ENCODE data around the gene ERMARD.
A peak's percentile ranks its signal among the peaks of the same experiment; 100 is the strongest.

Gene ERMARD

GRCh38 chr6:169789944-169790927 is 38.8 kb downstream of the ERMARD start:
- H3K4me3 ChIP-seq (ENCODE audit: low read length) = peak overlapping the region; percentile 77
- H3F3A ChIP-seq (ENCODE audit: control insufficient read depth, insufficient read depth) = no peaks in the 10 kb centered on the region
- H3K36me3 ChIP-seq (ENCODE audit: control insufficient read depth, low read length) = no peaks in the 10 kb centered on the region
- H3K79me2 ChIP-seq (ENCODE audit: control insufficient read depth, low read length) = no peaks in the 10 kb centered on the region
- H3K9me2 ChIP-seq (replicated peaks; ENCODE audit: control insufficient read depth, low read length) = no peaks in the 10 kb centered on the region
- no peaks in the 10 kb centered on the region for H4K20me1 ChIP-seq (ENCODE audit: control insufficient read depth, insufficient read depth, low read depth, low read length)
- TF ChIP-seq, protein P1, sequence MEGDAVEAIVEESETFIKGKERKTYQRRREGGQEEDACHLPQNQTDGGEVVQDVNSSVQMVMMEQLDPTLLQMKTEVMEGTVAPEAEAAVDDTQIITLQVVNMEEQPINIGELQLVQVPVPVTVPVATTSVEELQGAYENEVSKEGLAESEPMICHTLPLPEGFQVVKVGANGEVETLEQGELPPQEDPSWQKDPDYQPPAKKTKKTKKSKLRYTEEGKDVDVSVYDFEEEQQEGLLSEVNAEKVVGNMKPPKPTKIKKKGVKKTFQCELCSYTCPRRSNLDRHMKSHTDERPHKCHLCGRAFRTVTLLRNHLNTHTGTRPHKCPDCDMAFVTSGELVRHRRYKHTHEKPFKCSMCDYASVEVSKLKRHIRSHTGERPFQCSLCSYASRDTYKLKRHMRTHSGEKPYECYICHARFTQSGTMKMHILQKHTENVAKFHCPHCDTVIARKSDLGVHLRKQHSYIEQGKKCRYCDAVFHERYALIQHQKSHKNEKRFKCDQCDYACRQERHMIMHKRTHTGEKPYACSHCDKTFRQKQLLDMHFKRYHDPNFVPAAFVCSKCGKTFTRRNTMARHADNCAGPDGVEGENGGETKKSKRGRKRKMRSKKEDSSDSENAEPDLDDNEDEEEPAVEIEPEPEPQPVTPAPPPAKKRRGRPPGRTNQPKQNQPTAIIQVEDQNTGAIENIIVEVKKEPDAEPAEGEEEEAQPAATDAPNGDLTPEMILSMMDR (IDR thresholded peaks at IDR 0.05; ENCODE audit: low read depth, low read length, poor library complexity, severe bottlenecking) = peak; percentile 97
- TF ChIP-seq EZH2phosphoT487 (IDR thresholded peaks at IDR 0.05; ENCODE audit: borderline replicate concordance, low read length) = 0 out of 2 replicates have a peak, but pooled peaks have one; percentile 10
- no peak overlapping the region for H3K27ac ChIP-seq (ENCODE audit: low read depth, low read length)
- H3K27me3 ChIP-seq (ENCODE audit: control insufficient read depth, low read length) = 0 out of 2 replicates have a peak, but pooled peaks cover 3% of the 10 kb centered on the region
- no peaks in the 10 kb centered on the region for H3K9me3 ChIP-seq (ENCODE audit: control insufficient read depth, insufficient read depth, low read length)
- H3K4me1 ChIP-seq (ENCODE audit: control insufficient read depth, low read length) = peaks cover 15% of the 10 kb centered on the region
- H3K4me2 ChIP-seq (ENCODE audit: low read length) = peak overlapping the region; percentile 94

- no peaks in the 10 kb centered on the region for H3F3A ChIP-seq (ENCODE audit: control insufficient read depth, insufficient read depth)
- no peak overlapping the region for H3K27ac ChIP-seq (ENCODE audit: low read depth, low read length)
- no peaks in the 10 kb centered on the region for H3K9me3 ChIP-seq (ENCODE audit: control insufficient read depth, insufficient read depth, low read length)
- H3K4me1 ChIP-seq (ENCODE audit: control insufficient read depth, low read length) = peaks cover 15% of the 10 kb centered on the region
- H3K79me2 ChIP-seq (ENCODE audit: control insufficient read depth, low read length) = no peaks in the 10 kb centered on the region
- H3K4me2 ChIP-seq (ENCODE audit: low read length) = no peak overlapping the region
- H3K36me3 ChIP-seq (ENCODE audit: control insufficient read depth, low read length) = no peaks in the 10 kb centered on the region
- TF ChIP-seq, protein P1 (IDR thresholded peaks at IDR 0.05; ENCODE audit: low read depth, low read length, poor library complexity, severe bottlenecking) = no peak
- TF ChIP-seq EZH2phosphoT487 (IDR thresholded peaks at IDR 0.05; ENCODE audit: borderline replicate concordance, low read length) = no peak
- H3K4me3 ChIP-seq (ENCODE audit: low read length) = no peak overlapping the region
- H3K27me3 ChIP-seq (ENCODE audit: control insufficient read depth, low read length) = peaks cover 7% of the 10 kb centered on the region; the same call in 1 of the 2 replicates
- no peaks in the 10 kb centered on the region for H4K20me1 ChIP-seq (ENCODE audit: control insufficient read depth, insufficient read depth, low read depth, low read length)
- no peaks in the 10 kb centered on the region for H3K9me2 ChIP-seq (replicated peaks; ENCODE audit: control insufficient read depth, low read length)
These were observed 40.3 kb downstream of the ERMARD start for GRCh38 chr6:169791721-169792131.

- Histone ChIP-seq H3K4me3 (ENCODE audit: low read length) (no peak overlapping the region), H3K27ac (ENCODE audit: low read depth, low read length) (no peak overlapping the region), H3K79me2 (ENCODE audit: control insufficient read depth, low read length) (no peaks in the 10 kb centered on the region), H3K4me2 (ENCODE audit: low read length) (no peak overlapping the region), H3K4me1 (ENCODE audit: control insufficient read depth, low read length) (peaks cover 15% of the 10 kb centered on the region), H3F3A (ENCODE audit: control insufficient read depth, insufficient read depth) (no peaks in the 10 kb centered on the region), H3K27me3 (ENCODE audit: control insufficient read depth, low read length) (peaks cover 7% of the 10 kb centered on the region; the same call in 1 of the 2 replicates), H3K36me3 (ENCODE audit: control insufficient read depth, low read length) (no peaks in the 10 kb centered on the region), H3K9me3 (ENCODE audit: control insufficient read depth, insufficient read depth, low read length) (no peaks in the 10 kb centered on the region), H3K9me2 (replicated peaks; ENCODE audit: control insufficient read depth, low read length) (no peaks in the 10 kb centered on the region), H4K20me1 (ENCODE audit: control insufficient read depth, insufficient read depth, low read depth, low read length) (no peaks in the 10 kb centered on the region)
- TF ChIP-seq, protein P1 (IDR thresholded peaks at IDR 0.05; ENCODE audit: low read depth, low read length, poor library complexity, severe bottlenecking) = no peak
- TF ChIP-seq EZH2phosphoT487 (IDR thresholded peaks at IDR 0.05; ENCODE audit: borderline replicate concordance, low read length) = no peak
These were observed 41.0 kb downstream of the ERMARD start for GRCh38 chr6:169792306-169793015.

Measured in DOHH2 (cell line).